HCT116 (cell line): ENCODE measurements around the gene SYNJ1. TPM values are rescaled to one million over a fixed set of nuclear protein-coding genes. Genes with fewer than 3 reads are reported as not detected.

ENCODE experiments used
- ATAC-seq: fragments of 200-7000 bp; cut with Tn5 transposase; 2 replicates; pipeline ENCODE4 v1.9.1; 2020; ENCODE audit warnings: mild to moderate bottlenecking, moderate library complexity
- BruUV-seq: library from RNA; stranded (reverse); fragments of 400-500 nt; replicated peaks from 2 replicates; lab custom pipeline; 2021; lab: Mats Ljungman, UMichigan
- CTCF ChIA-PET: fragments of 300-600 bp; sonication (Branson Sonifier 250); formaldehyde crosslinking; loops from one replicate; lab custom pipeline; 2021; ENCODE audit warnings: antibody characterized with exemption; lab: Charles Lee
- POLR2A ChIA-PET: fragments of 300-600, 350-600 bp; sonication (Branson Sonifier 250); formaldehyde crosslinking; loops from one replicate; lab custom pipeline; 2021; ENCODE audit warnings: antibody characterized with exemption; lab: Charles Lee
- RAD21 ChIA-PET, 2 experiments: fragments of 300-600 bp; sonication (Branson Sonifier 250); formaldehyde crosslinking; loops; one replicate each; lab custom pipeline; 2023; ENCODE audit warnings: low total read pairs in 2 of 2; ENCODE audit not compliant: uncharacterized antibody in 2 of 2, unreplicated experiment in 2 of 2, low non-redundant PET in 1 of 2; lab: Charles Lee
- DNase-seq: peaks from one replicate; pipeline ENCODE4 v3.0.0-alpha.2; 2010; ENCODE audit warnings: low read depth, low spot score
- H2AFZ ChIP-seq: fragments of 200-600 bp; shearing (Covaris generic), sonication (generic); 2 replicates; pipeline ENCODE4 v1.6.1; 2017; ENCODE audit warnings: low read depth, mixed run types, mixed read lengths, antibody characterized with exemption, low read length; ENCODE audit not compliant: poor library complexity, severe bottlenecking
- H3K27ac ChIP-seq: 2 replicates; pipeline ENCODE4 v1.5.1; 2012; ENCODE audit warnings: low read depth, low read length
- H3K27me3 ChIP-seq: fragments of 200-600 bp; sonication (generic); 2 replicates; pipeline ENCODE4 v1.6.1; 2016; ENCODE audit warnings: mixed run types, low read length, mixed read lengths; ENCODE audit not compliant: insufficient read depth
- H3K36me3 ChIP-seq, 2 experiments: fragments of 200-500 bp in 1 of 2; fragments of 200-600 bp in 1 of 2; sonication (Bioruptor generic) in 1 of 2; sonication (generic) in 1 of 2; 2 replicates each; pipeline versions ENCODE4 v1.5.1 to v1.6.1; 2014 to 2016; ENCODE audit warnings: low read length in 2 of 2, inconsistent platforms in 1 of 2, mixed read lengths in 1 of 2, mixed run types in 1 of 2; ENCODE audit not compliant: insufficient read depth in 2 of 2, control insufficient read depth in 1 of 2
- H3K4me1 ChIP-seq, 2 experiments: fragments of 200-600 bp in 1 of 2; sonication (generic) in 1 of 2; 2 replicates each; pipeline versions ENCODE4 v1.5.1 to v1.6.1; 2012 to 2017; ENCODE audit warnings: low read length in 2 of 2, inconsistent platforms in 1 of 2, mild to moderate bottlenecking in 1 of 2, mixed read lengths in 1 of 2, mixed run types in 1 of 2, moderate library complexity in 1 of 2; ENCODE audit not compliant: insufficient read depth in 2 of 2, control insufficient read depth in 1 of 2
- H3K4me2 ChIP-seq: fragments of 200-600 bp; sonication (generic); 2 replicates; pipeline ENCODE4 v1.6.1; 2017; ENCODE audit warnings: mixed run types, low read length, mixed read lengths
- H3K4me3 ChIP-seq, 2 experiments: fragments of 200-600 bp in 1 of 2; sonication (generic) in 1 of 2; replicated peaks in 1 of 2; 2 replicates each; pipeline ENCODE4 v1.5.1; 2011 to 2016; ENCODE audit warnings: low read length in 2 of 2, control low read depth in 1 of 2, low read depth in 1 of 2, mild to moderate bottlenecking in 1 of 2, mixed read lengths in 1 of 2, mixed run types in 1 of 2
- H3K79me2 ChIP-seq: fragments of 200-600 bp; sonication (generic); 2 replicates; pipeline ENCODE4 v1.6.1; 2017; ENCODE audit warnings: mild to moderate bottlenecking, mixed run types, low read length, moderate library complexity, mixed read lengths; ENCODE audit not compliant: insufficient read depth
- H3K9ac ChIP-seq: fragments of 200-600 bp; sonication (generic); 2 replicates; pipeline ENCODE4 v1.6.1; 2016; ENCODE audit warnings: low read length, mixed read lengths
- H3K9me2 ChIP-seq: fragments of 200-600 bp; sonication (generic), shearing (Covaris generic); 2 replicates; pipeline ENCODE4 v1.6.1; 2017; ENCODE audit warnings: mixed run types, mild to moderate bottlenecking, moderate library complexity; ENCODE audit not compliant: insufficient read depth
- H3K9me3 ChIP-seq, 2 experiments: fragments of 200-500 bp in 1 of 2; fragments of 200-600 bp in 1 of 2; sonication (Bioruptor generic) in 1 of 2; sonication (generic) in 1 of 2; 2 replicates each; pipeline ENCODE4 v1.6.1; 2014 to 2017; ENCODE audit warnings: low read length in 2 of 2, mixed read lengths in 2 of 2, inconsistent platforms in 1 of 2, low read depth in 1 of 2, mild to moderate bottlenecking in 1 of 2, mixed run types in 1 of 2, moderate library complexity in 1 of 2; ENCODE audit not compliant: control insufficient read depth in 1 of 2, insufficient read depth in 1 of 2
- H4K20me1 ChIP-seq: fragments of 200-600 bp; sonication (generic), shearing (Covaris generic); 2 replicates; pipeline ENCODE4 v1.6.1; 2017; ENCODE audit warnings: mixed run types, mild to moderate bottlenecking, moderate library complexity; ENCODE audit not compliant: insufficient read depth
- CBX3 ChIP-seq: IDR thresholded peaks from 2 replicates; pipeline ENCODE4 v1.6.1; 2012; ENCODE audit warnings: low read depth
- ELF1 ChIP-seq: IDR thresholded peaks from 2 replicates; pipeline ENCODE4 v1.6.1; 2012; ENCODE audit warnings: low read depth, borderline replicate concordance
- EZH2 ChIP-seq: fragments of 200-600 bp; sonication (generic); IDR thresholded peaks from 2 replicates; pipeline ENCODE4 v1.6.1; 2017; ENCODE audit warnings: antibody characterized with exemption, mixed run types
- JUND ChIP-seq: IDR thresholded peaks from 2 replicates; pipeline ENCODE4 v1.6.1; 2012
- MAX ChIP-seq: IDR thresholded peaks from 2 replicates; pipeline ENCODE4 v1.6.1; 2012
- POLR2A ChIP-seq: IDR thresholded peaks from 2 replicates; pipeline ENCODE4 v1.7.0; 2011; ENCODE audit warnings: borderline replicate concordance; ENCODE audit not compliant: insufficient read depth, insufficient read length; ENCODE audit errors: extremely low read depth
- POLR2AphosphoS5 ChIP-seq: IDR thresholded peaks from 2 replicates; pipeline ENCODE4 v1.6.1; 2011; ENCODE audit warnings: mild to moderate bottlenecking, low read depth, low read length, moderate library complexity
- REST ChIP-seq: IDR thresholded peaks from 2 replicates; pipeline ENCODE4 v1.6.1; 2012; ENCODE audit warnings: low read depth
- SP1 ChIP-seq: IDR thresholded peaks from 2 replicates; pipeline ENCODE4 v1.6.1; 2012; ENCODE audit warnings: low read depth
- TCF7L2 ChIP-seq: IDR thresholded peaks from 2 replicates; pipeline ENCODE4 v1.7.0; 2011; ENCODE audit warnings: borderline replicate concordance, inconsistent platforms; ENCODE audit not compliant: insufficient read depth, insufficient read length; ENCODE audit errors: extremely low read depth
- YY1 ChIP-seq: IDR thresholded peaks from 2 replicates; pipeline ENCODE4 v1.6.1; 2011; ENCODE audit warnings: low read length, low read depth, moderate library complexity, mild to moderate bottlenecking; ENCODE audit not compliant: insufficient replicate concordance; ENCODE audit errors: extremely low read depth
- ZFX ChIP-seq: fragments of 450-650 bp; IDR thresholded peaks from 2 replicates; pipeline ENCODE4 v1.6.1; 2017
- ZNF274 ChIP-seq: fragments of 200-500 bp; sonication (Bioruptor generic); IDR thresholded peaks from 2 replicates; pipeline ENCODE4 v1.6.1; 2014; ENCODE audit warnings: mild to moderate bottlenecking, low read depth, low read length, inconsistent platforms
- intact Hi-C: fragments of 100-400 bp; cut with micrococcal nuclease; formaldehyde crosslinking; loops from 2 replicates; pipeline ENCODE4 v1.10.0; 2022
- total RNA-seq: library from RNA; stranded (reverse); gene quantifications from one replicate; pipeline ENCODE4 v1.2.1, GENCODE V29; 2021; ENCODE audit not compliant: unreplicated experiment

Gene SYNJ1
- total RNA-seq, 1 experiment from 2014 or later: 7.2 TPM

GRCh38 chr21:32733990-32734613, 6.3 kb upstream of the SYNJ1 start:
- H3K4me2 ChIP-seq: no peak overlapping the region
- CTCF ChIA-PET: no interaction called here
- no peak overlapping the region for H2AFZ ChIP-seq
- no peaks in the 10 kb centered on the region for H3K79me2 ChIP-seq
- no peaks in the 10 kb centered on the region for H3K4me1 ChIP-seq
- DNase-seq: no peak
- no peak for ATAC-seq
- peaks cover 6% of the 10 kb centered on the region; the same call in 1 of the 2 replicates for H4K20me1 ChIP-seq
- no peak overlapping the region for H3K4me3 ChIP-seq
- no peak overlapping the region for H3K27ac ChIP-seq
- no peak overlapping the region for H3K9ac ChIP-seq
- TF ChIP-seq ZNF274: no peak
- no peak for TF ChIP-seq YY1
- TF ChIP-seq POLR2A: no peak
- TF ChIP-seq ZFX: no peak
- no peak for TF ChIP-seq MAX
- TF ChIP-seq EZH2: no peak
- TF ChIP-seq, all 23 proteins: peak for 0
- H3K27me3 ChIP-seq: no peaks in the 10 kb centered on the region
- BruUV-seq: no TSS peak
- ChIA-PET RAD21 (no interaction called here), POLR2A (no interaction called here)
- H3K9me2 ChIP-seq: no peaks in the 10 kb centered on the region
- intact Hi-C loops: no loop called here
- peaks cover 14 to 42% of the 10 kb centered on the region in 2 experiments; a peak in 3 of 4 replicates for H3K36me3 ChIP-seq
- H3K9me3 ChIP-seq: no peaks in the 10 kb centered on the region

GRCh38 chr21:32733356-32733755, 5.5 kb upstream of the SYNJ1 start:
- H3K9me3 ChIP-seq: no peaks in the 10 kb centered on the region
- CTCF ChIA-PET: no interaction called here
- no peak overlapping the region for H3K4me2 ChIP-seq
- no peak overlapping the region for H3K9ac ChIP-seq
- no peak overlapping the region for H3K4me3 ChIP-seq
- intact Hi-C loops: no loop called here
- H3K9me2 ChIP-seq: no peaks in the 10 kb centered on the region
- POLR2A ChIA-PET: no interaction called here
- RAD21 ChIA-PET: no interaction called here
- DNase-seq (no peak), ATAC-seq (no peak)
- peaks cover 10 to 35% of the 10 kb centered on the region in 2 experiments; a peak in 3 of 4 replicates for H3K36me3 ChIP-seq
- no TSS peak for BruUV-seq
- H3K4me1 ChIP-seq: peaks cover 0 to 4% of the 10 kb centered on the region in 2 experiments; a peak in 2 of 4 replicates
- H3K79me2 ChIP-seq: no peaks in the 10 kb centered on the region
- peaks cover 6% of the 10 kb centered on the region; the same call in 1 of the 2 replicates for H4K20me1 ChIP-seq
- no peak overlapping the region for H3K27ac ChIP-seq
- no peak overlapping the region for H2AFZ ChIP-seq
- TF ChIP-seq JUND: no peak
- no peak for TF ChIP-seq SP1
- no peak for TF ChIP-seq MAX
- no peak for TF ChIP-seq CBX3
- TF ChIP-seq POLR2A: no peak
- TF ChIP-seq REST: no peak
- no peak for TF ChIP-seq ELF1
- no peak for TF ChIP-seq TCF7L2
- no peak for TF ChIP-seq POLR2AphosphoS5
- H3K27me3 ChIP-seq: no peaks in the 10 kb centered on the region
